HPDE6-E6E7 (cell line): ENCODE measurements around the gene ERBIN.
"Not testable (repeated sequence)": the region's sequence is repeated elsewhere in the genome, so short reads cannot be mapped to it uniquely, and the experiment has no call there.

Source experiments
- DNase-seq: peaks from one replicate; pipeline ENCODE4 v3.0.0; 2011; ENCODE audit warnings: missing footprints; ENCODE audit errors: extremely low spot score

ERBIN gene

GRCh38 chr5:65926276-65926783, at the start of gene ERBIN:
ERBIN (plus strand) TSS chr5:65926575; CDS start chr5:65992719, 66,144 bp downstream.
- peak; percentile 55 for DNase-seq

GRCh38 chr5:65876970-65877369, 49.4 kb upstream of the ERBIN start:
- no peak for DNase-seq

GRCh38 chr5:65879668-65880256, 46.6 kb upstream of the ERBIN start:
- DNase-seq, result peak; percentile 81

GRCh38 chr5:65880496-65881072, 45.8 kb upstream of the ERBIN start:
- no peak for DNase-seq

- no peak for DNase-seq
Measured at GRCh38 chr5:65882278-65882677, 44.1 kb upstream of the ERBIN start.

- DNase-seq, result no peak
Measured at GRCh38 chr5:65883461-65883860, 42.9 kb upstream of the ERBIN start.

- no peak for DNase-seq
Measured at GRCh38 chr5:65886387-65886786, 40.0 kb upstream of the ERBIN start.

- DNase-seq, result not testable (repeated sequence)
Measured at GRCh38 chr5:65892024-65892423, 34.4 kb upstream of the ERBIN start.

GRCh38 chr5:65892801-65893200, 33.6 kb upstream of the ERBIN start:
- DNase-seq, result no peak

GRCh38 chr5:65893749-65894430, 32.5 kb upstream of the ERBIN start:
- DNase-seq, result no peak

GRCh38 chr5:65895891-65896290, 30.5 kb upstream of the ERBIN start:
- no peak for DNase-seq

GRCh38 chr5:65900746-65901145, 25.6 kb upstream of the ERBIN start:
- no peak for DNase-seq

GRCh38 chr5:65902104-65902503, 24.3 kb upstream of the ERBIN start:
- DNase-seq, result no peak

GRCh38 chr5:65903581-65903980, 22.8 kb upstream of the ERBIN start:
- DNase-seq, result no peak

GRCh38 chr5:65906256-65906655, 20.1 kb upstream of the ERBIN start:
- DNase-seq, result no peak

- DNase-seq, result peak; percentile 31
Measured at GRCh38 chr5:65907135-65907534, 19.2 kb upstream of the ERBIN start.

GRCh38 chr5:65910711-65911110, 15.7 kb upstream of the ERBIN start:
- no peak for DNase-seq

GRCh38 chr5:65912311-65912710, 14.1 kb upstream of the ERBIN start:
- DNase-seq, result no peak

GRCh38 chr5:65913519-65913918, 12.9 kb upstream of the ERBIN start:
- DNase-seq, result no peak

GRCh38 chr5:65914641-65915196, 11.7 kb upstream of the ERBIN start:
- DNase-seq, result no peak

GRCh38 chr5:65915661-65916060, 10.7 kb upstream of the ERBIN start:
- DNase-seq, result not testable (repeated sequence)

GRCh38 chr5:65916066-65916465, 10.3 kb upstream of the ERBIN start:
- no peak for DNase-seq

- DNase-seq, result no peak
Measured at GRCh38 chr5:65916636-65917035, 9.7 kb upstream of the ERBIN start.
